Hematopoietic multipotent progenitor cell treated with erythropoietin and hydrocortisone succinate and interleukin-3 and kit ligand, for 17 days (in vitro differentiated cells): ENCODE results near the gene SLC15A1.

Experiments
- DNase-seq: peaks from one replicate; pipeline ENCODE4 v3.0.0-alpha.2; 2015; ENCODE audit warnings: low spot score

The SLC15A1 gene

DNA sequence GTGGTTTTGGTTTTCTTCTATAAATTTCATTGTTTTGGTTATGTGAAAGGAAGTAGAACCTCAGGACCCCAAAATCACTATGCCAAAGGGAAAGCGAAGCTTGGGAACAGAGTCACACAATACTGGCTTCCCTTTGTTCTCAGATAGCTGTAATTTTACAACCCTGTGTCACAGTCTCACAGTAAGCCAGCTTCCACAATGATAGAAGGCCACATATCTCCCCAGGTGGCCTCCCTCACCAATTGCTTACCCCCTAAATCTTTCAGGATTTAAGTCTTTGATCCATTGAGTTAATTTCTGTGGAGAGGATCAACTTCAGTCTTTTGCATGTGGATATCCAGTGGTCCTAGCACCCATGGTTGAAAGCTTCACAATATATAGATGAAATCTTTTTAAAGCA is 58.7 kb downstream of the SLC15A1 start:
- no peak for DNase-seq

DNA sequence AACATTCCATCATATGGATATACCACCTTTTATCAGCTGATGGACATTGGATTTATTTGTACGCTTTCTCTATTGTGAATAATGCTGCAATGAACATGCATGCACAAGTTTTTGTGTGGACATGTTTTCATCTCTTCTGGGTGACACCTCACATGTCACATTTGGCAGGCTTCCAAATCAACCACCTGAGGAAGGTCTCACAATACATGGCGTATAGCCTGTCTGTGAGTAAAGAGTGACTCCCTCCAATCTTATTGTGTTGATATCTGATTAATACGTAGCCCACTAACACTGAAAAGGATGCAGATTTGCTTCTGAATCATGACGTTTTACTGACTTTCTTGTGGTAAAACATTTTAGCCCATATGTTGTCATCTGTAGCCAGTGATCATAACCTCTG is 61.1 kb downstream of the SLC15A1 start:
- no peak for DNase-seq

DNA sequence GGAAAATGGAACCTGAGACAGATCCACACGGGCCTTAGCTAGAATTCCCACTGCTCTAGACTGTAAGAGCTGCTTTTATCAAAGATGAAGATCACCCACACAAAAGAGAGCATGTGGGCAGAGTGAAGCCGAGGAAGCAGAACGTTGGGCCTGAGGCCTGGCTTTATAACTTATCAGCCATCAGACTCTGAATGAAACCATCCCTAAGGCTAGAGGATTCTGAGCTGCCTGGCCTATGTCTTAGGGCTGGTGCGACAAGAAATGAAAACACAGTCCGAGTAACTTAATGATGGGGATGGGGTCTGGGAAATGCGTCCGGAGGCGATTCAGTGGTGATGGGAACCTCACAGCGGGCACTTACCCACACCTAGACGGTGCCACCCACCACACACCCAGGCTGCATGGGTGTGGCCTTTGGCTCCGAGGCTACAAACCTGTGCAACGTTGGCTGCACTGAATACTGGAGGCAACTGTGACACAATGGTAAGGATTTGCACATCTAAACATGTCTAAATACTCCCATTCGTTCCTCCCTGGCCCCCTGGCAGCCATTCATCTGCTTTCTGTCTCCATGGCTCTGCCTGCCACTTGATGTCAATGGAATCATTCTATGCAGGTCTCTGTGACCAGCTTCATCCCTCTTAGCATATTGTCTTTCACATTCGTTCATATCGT is 62.0 kb downstream of the SLC15A1 start:
- DNase-seq, result no peak

DNA sequence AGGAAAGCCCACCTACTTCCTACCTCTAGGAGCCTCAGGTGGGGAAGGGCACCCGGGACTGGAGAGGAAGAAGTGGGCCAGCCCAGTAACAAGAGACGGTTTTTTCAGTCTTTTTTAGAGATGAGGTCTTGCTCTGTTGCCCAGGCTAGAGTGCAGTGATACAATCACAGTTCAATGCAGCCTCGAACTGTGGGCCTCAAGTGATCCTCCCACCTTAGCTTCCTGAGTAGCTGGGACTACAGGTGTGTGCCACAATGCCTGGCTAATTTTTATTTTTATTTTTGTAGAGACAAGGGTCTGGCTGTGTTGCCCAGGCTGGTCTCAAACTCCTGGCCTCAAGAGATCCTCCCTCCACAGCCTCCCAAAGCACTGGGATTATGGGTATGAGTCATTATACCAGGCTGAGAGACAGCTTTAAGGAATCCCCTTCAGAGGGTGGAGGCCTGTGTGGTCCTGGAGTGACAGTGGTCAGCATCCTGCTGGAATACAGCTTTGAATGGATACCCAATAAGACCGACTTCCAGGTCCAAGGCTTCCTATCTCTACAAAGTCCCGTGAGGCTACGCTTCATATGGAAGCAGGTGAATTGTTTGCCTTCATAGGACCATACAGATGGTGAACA is 63.0 kb downstream of the SLC15A1 start:
- DNase-seq, result no peak

DNA sequence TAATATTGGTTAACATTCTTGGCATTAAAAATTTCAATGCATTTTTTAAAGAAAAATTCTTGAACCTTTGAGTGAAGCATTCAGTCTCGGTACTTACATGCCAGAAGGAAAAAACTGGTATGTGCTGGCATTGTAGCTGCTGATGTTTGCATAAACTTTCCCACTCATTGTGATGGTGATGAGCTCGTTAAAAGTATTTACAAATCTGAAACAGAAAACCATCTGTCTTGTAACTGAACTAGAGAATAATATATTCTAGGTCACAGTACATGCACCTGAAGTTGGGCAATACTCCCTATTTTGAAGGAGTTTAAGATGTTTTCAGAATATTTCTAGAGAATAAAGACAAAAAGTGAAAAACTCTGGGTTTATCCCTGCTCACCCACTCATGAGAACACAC is 64.1 kb downstream of the SLC15A1 start:
- DNase-seq, result no peak

DNA sequence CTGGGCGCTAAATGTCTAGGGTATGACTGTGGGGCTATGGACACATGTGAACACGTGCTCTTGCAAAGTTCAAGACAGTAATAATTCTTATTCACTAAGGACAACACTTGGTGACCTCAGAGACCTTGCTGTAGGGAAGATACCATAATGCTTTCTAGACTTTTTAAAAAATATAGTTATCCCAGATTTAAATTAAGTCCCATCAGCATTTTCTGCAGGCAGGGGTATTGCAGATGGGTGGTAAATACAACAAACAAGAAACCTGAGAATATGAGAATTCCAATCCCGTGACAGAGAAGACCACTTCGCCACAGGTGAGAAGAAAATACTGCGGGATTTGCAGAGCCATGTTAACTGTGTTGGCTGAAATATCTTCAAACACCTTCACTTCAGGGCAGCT is 65.2 kb downstream of the SLC15A1 start:
- no peak for DNase-seq

DNA sequence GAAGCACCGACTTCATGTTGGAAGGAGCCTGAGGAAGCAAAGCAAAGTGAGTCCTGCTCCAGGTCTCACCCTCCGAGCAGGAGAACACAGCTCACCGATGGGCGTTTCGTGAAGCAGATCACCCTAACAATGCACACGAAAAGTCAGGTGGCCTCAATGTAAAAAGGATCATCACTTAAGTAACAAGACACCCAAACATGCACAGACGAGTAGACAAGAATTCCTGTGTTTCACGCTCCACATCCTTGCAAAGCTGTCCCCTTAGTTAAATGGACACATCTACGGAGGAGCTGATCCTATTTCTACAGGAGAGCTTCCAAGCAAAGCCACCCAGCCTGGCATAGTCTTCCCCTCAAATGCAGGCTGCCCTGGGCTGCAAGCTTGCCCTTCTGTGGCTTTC is 66.2 kb downstream of the SLC15A1 start:
- no peak for DNase-seq

DNA sequence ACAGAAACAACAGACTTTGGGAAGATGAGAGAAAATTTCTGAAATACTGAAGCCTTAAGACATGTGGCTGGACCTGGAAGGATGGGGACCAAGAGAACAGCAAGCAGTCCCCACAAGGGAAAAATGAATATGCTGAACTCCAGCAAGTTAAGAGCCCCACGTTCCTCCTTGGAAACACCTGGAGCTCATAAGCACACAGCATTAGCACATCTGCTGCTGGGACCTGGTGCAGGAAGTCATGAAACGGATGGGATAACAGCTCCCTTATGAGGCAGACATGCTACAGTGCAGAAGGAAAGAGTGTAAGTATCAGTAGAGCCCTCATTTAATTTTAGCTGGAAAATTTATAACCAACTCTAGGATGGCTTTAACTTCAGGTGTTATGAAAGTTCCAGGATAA is 67.3 kb downstream of the SLC15A1 start:
- DNase-seq, result no peak

DNA sequence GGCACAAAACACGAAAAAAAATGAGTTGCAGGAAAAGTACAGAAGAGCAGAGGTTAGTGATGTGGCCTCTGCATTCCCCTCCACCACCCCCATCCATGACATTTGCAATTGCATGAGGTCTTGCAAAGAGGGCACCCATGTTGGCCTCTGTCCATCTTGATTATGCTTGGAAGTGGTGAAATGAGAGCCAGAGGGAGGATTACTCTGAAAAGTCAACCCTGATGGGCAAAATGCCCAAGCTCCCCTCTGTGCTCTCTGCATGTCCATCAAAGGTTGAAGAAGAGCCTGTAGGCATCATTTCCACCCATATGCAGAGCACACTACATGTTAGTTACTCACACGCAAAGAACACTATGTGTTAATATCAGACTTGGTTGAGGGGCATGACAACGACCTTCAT is 71.4 kb downstream of the SLC15A1 start:
- no peak for DNase-seq

DNA sequence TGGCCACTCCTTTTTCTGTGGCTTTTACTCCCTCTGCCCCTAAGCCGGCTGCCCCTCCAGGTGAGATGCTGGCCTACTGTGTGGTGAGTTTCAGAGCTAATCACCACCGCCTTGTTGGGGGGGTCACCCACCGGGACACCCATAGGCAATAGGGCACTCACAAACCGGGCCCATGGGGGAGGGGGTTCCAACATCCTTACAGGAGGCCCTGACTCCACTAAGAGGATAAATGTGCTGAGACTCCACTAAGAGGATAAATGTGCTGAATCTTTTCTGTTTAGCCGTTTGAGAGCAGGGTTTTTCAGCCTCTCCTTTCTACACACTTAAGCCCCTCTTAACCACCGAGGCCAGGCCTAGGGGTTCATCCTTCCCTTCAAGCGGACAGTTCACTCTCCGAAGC is 73.7 kb downstream of the SLC15A1 start:
- DNase-seq, result no peak

DNA sequence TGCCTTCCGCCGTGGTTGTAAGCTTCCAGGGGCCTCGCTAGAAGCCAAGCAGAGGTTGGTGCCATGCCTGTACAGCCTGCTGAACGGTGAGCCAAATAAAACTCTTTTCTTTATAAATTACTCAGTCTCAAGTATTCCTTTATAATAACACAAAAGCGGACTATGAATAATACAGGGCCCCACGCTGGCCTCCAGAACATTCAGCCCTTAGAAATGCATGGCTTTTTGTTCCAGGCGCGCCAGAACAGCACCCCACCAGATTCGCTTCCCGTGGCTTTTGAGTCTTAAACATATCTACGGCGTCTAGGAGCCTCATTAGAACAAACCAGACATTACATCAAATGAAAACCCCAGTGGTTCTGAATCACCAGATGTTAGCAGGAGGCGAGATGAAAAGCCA is 75.1 kb downstream of the SLC15A1 start:
- no peak for DNase-seq

DNA sequence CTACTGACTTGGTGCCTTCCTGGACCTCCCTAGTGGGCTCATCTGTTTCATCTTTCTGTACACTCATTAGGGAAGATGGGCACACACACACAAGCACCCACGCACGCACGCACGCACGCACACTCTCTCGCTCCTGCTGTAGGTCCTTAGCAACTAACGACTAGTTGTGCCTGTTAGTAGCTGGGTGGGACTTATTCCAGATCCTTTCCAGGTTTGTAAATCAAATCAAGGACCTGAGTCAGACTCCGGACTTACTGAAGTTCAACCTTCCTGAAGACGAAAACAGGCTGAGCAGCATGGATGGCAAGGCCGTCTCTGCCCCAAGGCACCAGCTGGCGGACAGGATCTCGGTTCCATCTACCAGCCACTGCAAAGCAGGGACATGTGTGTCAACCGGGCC is 76.2 kb downstream of the SLC15A1 start:
- no peak for DNase-seq

DNA sequence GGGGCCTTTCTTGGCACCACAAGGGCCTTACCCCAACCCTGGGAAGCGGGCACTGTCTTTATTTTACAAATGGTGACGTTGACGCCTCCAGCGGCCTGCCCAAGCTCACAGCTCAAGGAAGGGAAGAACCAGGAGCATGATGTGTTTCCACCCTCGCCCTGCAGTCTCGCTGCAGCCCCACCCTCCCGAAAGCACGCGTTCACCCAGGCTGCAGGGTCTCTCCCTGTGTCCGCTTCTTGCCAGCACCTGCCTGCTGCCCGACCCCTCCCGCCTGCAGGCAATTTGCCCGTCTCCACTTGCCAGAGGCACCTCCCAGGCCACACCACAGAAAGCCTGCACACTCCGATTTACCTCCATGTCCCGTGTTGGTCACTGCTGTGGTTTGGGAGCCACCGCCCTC is 76.6 kb downstream of the SLC15A1 start:
- no peak for DNase-seq

DNA sequence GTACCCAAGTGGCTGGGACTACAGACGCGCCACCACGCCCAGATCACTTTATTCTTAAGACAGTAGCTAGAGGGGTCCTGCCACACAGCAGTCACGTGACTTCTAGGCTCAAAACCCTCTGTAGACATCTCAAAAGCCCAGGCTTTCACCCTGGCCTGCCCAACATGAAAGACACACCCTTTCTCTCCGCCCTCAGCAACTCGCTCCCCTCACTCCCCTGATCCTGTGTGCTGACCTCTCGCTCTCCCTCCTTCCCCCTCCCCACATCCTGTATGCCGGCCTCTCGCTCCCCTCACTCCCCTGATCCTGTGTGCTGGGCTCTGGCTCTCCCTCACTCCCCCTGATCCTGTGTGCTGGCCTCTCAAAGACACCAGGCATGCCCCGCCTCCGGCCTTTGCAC is 77.4 kb downstream of the SLC15A1 start:
- no peak for DNase-seq

DNA sequence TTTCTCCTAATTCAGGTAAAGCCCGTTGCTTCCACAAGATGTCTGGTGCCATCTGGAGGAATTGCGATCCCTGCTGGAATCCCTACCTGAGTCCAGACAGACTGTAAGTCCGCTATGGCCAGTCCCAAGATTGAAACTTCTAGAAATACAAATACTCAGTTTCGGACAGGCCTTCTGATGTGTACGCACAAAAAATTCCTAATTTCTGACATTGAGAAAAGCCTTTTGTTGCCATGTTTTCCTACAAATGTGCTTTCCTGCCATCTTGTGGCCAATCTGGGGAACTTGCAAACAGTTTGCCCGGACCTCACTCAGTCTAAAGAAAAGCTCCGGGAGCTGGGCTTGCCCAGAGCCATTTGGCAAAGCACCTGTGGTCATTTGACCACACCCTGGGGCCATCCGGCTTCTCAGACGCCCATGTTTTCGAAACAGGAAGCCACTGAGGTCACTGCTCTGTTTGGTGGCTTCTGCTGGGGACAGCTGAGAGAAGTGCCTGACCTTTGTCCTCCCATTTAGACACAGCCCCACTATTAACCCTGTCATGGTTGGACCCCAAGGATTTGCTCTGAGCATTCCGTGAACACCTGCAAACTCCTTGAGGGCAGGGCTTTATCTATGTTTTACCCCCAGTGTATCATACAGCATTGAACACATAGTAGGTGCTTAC is 79.4 kb downstream of the SLC15A1 start:
- peak; percentile 54 for DNase-seq

DNA sequence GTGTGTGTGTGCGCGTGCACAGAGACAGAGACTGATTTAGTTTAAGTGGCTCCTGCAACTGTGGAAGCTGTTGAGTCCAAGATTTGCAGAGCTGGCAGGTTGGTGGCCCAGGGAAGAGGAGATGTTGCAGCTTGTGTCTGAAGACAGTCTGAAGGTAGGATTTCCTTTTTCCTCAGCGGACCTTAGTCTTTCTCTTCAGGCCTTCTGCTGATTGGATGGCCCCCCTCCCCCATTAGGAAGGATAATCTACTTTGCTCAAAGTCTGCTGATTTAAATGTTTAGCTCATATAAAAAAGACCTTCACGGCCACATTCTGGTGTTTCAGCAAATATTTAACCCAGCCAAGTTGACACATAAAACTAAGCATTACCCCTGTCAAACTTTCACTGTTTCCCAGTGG is 84.3 kb downstream of the SLC15A1 start:
- no peak for DNase-seq

DNA sequence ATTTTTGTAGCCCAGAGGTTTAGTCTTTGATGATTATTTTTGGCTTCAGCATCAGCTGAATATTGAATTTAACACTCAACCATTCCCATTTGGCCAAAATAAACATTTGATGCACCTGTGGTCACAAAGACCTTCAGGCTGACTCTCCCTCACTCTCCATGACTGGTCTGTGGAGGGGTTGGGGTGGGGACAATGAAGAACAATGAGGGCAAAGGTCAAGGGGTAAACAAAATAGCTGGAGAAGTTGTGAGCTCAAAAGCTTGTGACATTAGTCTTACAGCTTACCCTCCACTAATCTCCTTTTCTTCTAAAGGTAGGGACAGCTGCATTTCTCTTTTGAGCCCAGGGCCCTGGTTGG is 86.9 kb downstream of the SLC15A1 start:
- DNase-seq, result no peak

DNA sequence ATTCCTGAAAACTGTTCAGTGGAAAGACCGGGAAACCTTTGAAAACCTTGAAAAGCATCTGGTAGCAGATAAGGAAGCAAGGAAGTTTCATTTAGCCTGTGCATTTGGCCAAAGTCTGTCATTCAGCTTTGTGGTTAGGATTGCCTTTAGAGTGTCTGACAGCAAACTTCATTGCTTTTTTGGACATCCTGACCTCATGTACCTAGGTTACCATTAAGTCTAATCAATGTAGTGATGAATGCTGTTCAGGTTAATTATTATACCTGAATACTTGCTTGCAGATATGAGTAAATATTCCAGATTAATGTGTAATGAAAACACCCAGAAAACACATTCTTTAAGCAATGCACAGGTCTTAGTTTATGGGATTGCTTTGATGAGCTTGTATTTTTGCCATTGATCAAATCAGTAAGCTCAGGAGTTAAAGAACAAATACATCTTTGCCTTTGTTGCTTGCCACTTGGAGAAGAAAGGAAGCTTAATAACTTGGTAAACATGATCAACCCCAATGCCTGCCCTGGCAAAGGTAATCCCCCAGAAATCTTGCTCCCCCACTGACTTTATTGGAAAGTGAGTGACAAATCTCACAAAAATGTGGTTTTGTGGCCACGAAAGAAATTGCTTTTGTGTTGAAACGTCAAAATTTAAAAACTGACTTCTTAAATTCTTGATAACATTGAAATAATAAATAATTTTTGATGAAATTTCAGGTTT is 87.4 kb downstream of the SLC15A1 start:
- DNase-seq, result no peak

DNA sequence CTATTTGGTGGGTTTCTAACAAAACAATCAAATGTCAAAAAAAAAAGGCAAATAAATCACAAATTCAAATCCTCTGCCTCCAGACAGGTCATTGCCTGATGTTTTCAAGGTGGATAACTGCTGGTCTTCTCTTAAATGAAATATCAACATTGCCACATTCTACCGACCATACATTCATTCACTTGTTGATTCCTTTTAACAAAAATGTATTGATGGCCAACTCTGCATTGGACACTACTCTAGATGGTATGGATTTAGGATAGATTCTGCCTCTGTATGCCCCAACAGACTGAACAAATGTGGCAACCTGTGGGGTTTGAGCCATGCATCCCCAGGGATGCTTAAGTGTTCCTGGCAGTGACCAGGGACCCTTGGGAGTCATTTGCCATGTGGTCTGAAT is 88.0 kb downstream of the SLC15A1 start:
- DNase-seq, result no peak

DNA sequence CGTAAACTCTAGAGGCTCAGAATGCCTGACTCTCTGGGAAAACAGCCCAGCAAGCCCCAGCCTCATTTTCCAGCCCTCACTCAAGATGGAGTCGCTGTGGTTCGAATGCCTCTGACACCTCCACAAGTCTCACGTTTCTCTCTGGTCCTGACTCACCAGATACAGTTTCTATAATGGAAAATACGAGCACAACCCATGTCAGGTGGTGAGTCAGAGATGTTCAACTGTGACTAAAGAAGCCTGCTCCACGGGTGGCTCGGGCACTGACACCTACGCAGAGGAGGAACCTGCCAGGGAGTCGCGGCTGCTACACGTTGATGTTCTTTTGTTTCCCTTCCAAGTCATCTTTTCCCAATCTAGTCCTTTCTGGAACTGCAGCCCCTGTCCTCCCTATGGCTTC is 88.4 kb downstream of the SLC15A1 start:
- no peak for DNase-seq

DNA sequence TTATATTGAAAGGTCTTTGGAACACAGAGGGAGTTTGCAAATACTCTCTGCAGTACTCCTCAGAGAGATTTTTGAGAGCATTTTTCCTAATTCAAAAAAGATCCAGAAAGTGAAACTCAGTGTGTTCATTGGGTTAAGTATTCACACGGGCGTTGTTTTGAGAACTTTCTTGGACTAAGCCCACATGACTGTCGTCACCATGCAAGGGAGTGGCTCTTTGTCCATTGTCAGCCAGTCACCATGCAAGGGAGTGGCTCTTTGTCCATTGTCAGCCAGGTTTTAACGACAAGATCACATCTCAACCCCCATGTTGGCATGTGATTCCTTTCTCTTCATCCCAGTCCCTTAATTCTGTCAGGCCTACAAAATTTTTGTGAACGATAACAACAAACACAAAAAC is 94.3 kb downstream of the SLC15A1 start:
- DNase-seq, result no peak

DNA sequence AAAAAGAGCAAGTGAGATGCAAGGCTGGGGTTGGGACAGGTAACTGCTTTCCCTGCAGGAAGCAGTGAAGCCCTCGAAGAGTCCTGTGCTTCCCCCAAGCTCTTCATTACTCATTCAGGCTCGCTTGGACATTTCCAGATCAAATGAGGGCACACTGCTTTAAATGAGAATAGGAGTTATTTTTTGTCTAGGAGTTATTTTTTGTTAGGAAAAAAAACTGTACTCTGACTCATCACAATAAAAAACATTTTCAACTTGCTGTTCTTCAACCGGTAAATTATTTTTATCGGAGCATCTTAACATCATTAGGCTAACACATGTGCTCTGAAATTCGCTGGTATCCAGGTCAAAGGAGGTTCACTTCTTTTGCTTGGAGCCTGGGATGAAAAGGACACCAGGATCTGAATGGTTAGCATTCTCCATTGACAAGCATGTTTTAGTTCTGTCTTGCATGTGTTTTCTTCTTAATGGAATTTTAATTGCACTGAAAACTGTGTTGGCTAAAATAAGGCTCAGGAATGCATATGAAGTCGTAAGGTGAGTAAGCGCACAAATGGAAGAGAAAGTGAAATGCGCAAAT is 94.9 kb downstream of the SLC15A1 start:
- DNase-seq, result no peak

DNA sequence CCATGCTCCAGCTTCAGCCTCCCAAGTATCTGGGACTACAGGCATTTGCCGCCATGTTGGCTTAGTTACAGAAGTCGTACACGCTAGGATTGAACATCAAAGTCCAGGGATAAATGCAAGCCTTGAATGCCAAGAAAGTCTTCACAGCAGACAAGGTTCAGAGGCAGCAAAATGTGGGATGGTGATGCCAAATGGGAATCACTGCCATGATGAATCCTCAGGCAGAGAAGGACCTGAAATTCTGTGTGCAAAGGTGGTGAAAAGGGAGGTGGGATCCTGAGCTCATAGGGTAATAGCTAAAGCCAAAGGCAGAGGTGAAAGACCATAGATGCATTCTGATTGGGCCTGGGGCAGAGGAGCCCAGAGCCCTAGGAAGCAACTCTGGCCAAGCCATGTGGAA is 96.2 kb downstream of the SLC15A1 start:
- DNase-seq, result no peak
